Measurements from ENCODE around the gene NRXN2.

NRXN2 gene

DNA sequence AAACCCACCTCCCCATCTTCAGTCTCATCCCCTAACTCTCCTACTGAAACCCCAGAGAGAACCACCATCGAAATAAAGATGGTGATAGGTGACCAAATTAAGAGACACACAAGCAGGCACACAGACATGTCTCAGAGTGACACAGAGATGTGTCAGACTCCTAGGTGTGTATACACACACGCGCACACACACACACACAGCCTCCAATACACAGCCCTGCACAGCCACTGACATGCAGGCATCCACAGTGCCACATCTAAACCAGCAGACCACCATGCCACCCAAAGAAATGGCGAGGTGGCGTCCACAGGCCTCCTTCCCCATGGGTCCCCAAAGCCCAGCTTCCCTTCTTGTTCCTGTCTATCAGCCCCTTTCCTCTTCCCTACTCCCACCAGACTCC lies 27.4 kb downstream of the NRXN2 start:
- no peak for DNase-seq

DNA sequence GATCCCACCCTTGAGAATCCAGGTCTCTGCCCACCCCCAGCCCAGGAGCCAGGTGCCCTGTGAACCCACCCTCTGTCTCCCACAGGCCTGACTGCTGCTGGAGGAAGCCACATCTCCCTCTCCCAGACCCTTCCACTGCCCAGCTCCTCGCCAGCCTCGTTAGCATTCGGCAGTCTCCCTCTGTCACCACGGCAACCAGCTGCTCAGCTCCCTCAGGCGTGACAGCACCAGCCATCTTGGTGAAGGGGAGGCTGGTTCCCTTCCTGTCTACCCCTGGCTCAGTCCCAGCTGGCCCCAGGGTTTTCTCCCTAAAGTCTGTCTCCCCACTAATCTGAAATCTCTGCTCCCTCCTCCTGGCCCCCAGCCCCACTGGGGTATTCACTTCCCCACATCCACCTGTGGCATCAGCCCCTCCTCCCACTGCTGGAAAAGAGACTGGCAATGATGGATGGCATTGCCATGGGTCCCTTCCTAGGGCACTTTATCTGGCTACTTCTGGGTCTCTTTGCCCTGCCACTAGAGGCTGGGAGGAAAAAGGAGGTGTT lies 28.1 kb downstream of the NRXN2 start:
- DNase-seq, result no peak

DNA sequence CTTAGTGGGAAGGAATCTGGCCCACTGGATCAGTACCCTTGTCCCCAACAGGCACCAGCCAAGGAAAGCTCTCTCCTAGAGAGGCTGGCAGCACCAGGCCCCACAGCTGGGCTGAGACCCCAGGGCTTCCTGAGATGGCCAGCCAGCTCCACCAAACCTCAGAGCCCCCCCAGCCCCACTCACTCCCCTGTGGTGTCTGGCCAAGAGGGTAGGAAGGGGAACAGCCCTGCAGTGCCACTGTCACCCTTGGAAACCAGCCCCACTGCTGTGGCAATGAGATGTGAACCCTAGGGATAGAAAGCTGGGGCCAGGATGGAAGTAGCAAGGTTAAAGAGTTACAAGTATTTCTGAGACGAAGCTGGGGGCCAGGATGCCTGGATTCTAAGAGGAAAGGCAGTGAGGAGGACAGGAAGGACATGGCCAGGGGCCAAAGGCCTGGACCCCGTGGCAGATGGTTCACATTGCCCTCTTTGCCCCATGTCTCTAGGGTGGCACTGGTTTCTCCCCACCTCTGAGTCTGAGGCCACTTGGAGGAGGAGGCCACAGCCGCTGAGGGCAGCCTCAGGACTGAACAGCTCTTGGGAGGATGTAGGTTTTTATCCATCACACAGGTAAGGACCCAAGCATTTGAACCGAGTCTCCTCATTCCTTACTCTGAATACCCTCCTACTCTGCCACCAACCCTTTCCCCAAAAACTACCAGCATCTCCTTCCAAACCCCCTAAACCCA lies 28.8 kb downstream of the NRXN2 start:
- no peak for DNase-seq

DNA sequence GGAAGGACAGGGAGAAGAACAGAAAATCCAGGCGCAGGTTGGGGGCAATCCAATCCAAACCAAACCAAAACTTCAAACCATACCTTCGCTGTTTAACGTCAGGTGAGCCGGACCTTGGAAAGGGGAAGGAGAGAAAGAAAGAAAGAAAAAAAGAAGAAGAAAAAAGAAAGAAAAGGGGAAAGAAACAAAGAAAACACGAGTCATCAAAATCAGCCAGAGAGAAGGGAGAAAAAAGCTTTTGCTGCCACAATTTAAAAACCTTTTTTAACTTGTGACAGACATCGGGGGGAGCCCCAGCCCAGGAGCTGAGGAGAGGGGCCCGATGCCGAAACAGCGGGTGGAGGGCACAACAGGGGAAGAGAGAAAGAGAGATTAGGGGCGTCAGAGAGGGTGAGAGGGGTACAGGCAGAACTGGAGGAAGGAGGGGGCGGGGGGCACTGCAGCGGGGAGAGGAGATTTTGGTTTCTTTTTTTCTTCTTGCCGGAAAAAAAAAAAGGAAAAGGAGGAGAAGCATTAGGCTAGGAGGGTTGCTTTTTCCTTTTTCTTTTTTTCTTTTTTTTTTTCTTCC lies 30.1 kb downstream of the NRXN2 start:
- DNase-seq, result no peak

DNA sequence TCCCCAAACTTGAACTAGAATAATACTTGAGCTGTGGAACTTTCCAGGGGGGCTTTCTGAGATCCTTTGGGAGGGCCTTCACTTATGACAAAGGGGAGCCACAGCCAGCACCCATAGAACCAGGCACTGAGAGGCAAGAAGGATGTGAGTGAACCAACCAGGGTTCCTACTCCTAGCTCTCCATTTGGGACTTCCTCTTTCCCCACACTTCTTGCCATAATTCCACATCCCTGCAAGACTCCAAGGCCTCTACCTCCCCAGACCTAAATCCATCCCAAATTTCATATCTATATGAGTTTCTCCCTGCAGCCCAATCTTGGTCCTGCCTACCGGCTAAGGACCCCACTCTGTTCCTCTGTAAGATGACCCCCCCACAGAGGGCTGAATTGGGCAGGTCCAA lies 31.5 kb downstream of the NRXN2 start:
- DNase-seq, result no peak

DNA sequence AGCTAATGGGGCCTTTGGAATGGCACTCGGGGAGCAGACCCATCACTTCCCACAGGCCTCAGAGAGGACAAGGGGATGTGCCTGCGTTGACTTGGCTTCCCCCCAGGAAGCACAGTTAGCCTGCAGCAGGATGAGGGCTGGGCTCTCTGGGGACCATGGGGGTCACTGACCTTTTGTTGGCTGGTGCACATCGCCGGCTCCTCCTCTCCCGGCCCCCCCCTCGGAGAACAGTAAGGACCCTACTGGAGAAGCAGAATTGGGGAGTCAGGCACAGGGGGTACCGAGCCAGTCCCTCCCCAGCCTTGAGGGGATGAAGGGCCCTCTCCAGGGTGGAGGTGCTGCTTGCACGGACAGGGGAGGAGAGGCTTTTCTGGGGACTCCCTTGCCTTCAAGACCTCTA lies 32.8 kb downstream of the NRXN2 start:
- DNase-seq, result no peak

DNA sequence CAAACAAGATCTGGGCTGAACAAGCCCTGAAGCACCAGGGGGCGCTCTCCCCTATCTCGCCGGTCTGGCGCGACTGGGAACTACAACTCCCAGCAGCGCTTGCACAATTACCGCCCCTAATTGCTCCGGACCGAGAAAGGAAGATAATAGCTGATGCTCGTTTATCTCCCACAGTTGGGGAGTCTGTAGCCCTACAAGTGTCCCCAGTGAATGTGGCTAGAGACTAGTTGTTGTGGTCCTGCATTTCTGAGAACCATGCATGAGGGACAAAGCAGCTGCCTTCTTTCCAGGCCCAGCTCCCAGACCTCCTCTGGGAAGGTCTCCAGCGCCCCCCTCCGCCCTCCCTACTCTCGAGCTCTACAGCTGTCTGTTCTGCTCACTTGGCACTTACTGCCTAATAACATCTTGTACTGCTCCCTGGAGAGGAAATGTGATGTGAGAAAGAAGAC lies 34.4 kb downstream of the NRXN2 start:
- DNase-seq, result peak; percentile 94

DNA sequence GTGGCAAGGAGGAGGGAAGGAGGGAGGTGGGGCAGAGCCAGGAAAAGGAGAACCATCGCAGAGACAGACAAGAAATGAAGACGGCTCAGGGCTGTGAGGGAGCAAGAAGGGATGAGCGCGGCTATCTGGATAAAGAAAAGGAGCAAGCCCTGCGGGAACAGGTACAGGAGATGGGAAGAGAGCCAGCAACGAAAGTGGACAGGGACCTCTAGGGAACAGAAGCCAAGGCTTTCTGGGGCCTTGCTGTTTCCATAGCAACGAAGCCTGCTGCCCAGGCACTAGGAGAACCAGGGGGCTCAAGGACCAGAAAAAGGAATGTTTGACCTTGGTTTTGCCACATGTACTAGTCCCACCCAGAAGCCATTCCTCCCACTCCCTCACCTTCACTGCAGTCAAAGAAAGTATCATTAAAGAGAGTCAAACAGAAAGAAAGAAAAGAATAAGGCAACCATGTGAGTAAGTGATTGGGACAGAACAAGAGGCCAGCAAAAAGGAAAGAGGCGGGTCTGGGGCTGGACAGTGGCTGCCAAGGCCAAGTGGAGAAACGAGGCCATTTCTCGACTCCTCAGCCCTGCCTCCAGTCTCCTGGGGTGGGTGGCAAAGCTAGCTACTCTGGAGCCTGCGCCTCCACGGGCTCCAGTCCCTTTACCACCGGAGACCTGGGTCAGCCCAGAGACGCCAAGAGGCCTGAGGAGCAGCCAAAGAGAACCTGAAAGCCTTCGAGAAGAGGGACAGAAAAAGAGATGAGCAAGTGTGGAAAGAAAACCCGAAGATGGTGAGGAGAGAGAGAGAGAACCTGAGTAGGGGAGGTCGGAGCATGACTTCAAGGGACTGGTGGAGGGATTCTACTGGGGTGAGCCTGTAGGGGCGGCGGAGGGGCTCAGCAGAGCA lies 35.1 kb downstream of the NRXN2 start:
- no peak for DNase-seq

DNA sequence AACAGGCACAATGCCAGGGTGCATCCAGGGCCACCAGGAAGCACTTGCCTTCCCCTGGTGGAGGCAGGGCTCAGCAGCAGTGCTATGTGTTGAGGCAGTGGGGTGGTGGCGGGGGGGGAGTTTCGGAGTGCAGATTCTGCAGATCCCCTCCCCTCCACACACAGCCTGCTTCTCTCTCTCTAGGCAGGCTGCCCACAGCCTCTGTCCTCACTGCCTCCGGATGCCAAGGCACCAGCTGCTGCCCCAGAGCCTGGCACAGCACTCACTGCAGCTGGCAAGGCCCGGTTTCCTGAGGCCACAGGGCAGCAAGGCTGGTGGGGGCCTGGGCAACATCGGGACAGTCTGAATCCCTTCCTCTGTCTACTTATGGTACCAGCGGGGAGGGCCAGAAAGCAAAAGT lies 35.8 kb downstream of the NRXN2 start:
- DNase-seq, result no peak

DNA sequence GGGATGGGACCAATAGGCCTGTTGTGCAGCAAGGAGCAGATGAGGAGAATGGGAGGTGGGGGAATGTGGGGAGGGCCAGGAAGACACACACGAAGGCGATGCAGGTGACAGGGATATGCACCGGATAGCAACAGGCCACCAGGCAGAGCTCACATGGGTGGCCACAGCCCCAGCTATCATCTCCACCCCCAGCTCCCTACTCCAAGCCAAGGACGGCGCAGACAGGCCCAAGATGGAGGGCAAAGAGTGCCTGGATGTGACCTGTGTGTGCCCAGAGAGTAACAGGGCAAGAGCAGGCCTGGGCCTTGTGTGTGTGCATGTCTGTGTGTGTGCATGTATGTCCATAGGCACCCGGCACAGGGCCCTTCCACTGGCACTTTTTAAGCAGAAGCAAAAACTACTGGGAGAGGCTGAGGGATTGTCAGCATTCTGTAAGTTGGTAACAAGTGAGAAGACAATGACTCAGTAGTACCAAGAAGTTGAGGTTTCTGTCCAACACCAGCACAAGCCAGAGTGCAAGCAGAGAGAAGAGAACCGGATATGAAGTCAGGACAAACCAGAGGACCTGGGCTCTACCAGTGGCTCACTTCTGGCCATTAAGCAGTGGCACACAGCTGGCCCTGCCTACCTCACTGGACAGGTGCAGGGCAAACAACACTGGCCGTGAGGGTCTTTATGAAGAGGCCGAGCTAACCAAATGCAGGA lies 36.4 kb downstream of the NRXN2 start:
- no peak for DNase-seq

DNA sequence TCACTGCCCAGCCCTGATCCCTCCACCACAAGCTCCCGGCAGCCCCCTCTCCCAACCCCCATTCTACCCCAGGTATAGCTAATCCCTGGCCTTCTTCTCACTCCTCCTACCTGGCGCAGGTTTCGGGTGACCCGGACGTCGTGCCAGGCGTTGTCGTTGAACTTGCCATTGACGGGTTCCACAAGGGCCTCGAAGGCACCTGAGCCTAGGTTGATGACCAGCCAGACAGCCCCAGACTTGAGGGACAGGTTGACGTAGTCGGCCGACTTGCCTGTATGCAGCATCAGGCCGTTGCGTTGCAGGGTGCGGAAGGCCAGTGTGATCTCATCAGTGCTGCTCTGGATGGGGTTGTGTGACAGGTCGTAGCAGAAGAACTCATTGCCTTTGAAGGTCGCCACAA lies 37.5 kb downstream of the NRXN2 start:
- no peak for DNase-seq

DNA sequence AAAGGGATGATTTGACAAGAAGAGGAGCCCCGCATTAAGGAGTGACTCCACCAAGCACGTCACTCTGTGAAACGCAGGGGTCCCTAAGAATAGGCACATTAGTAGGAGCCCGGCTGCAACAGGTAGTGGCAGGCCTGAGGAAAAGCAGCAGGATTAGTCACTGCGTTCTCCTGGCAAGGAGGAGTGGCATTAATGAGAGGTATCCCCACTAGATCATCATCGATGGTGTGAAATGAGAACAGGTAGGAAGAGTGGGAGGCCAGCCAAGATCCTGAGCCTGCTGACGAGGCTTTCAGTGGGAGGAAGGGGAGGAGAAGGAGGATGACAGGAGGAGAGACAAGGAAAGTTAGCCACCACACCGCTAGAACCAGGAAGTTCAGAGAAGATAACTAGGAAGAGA lies 38.6 kb downstream of the NRXN2 start:
- no peak for DNase-seq

DNA sequence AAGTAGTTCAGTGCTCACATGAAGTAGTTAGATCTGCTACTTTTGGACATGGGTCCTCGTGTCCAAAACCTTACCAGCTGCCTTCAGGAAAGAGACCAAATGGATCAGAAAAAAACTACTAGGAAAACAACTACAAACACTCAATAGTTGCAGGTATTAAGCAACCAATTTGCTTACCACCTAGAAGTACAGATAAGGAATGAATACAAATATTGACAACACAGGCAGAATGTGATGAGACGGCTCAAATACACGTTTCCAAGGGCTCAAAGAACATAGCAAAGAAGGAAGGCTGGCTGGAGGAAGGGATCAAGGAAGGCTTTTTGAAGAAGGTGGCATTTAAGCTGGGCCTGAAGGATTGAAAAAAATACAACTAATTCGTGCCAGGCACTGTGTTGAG lies 41.8 kb downstream of the NRXN2 start:
- no peak for DNase-seq

DNA sequence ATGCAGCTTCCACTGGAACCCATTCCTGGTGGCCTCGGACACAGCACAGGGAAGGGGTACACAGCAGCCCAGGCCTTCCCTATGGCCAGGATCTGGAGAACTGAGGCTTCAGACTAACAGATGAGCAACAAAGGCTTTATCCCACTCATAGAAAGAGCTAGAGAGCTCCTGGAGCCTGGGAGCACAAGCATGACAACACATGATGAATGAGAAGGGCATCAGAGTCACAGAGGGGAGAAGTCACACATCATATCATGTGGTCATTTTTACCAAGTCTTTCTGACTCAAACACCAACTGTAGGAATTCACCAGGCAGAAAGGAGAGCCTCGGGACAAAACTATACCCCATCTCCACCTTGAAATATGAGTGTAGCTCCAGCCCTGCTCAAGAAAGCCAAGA lies 43.2 kb downstream of the NRXN2 start:
- DNase-seq, result no peak

DNA sequence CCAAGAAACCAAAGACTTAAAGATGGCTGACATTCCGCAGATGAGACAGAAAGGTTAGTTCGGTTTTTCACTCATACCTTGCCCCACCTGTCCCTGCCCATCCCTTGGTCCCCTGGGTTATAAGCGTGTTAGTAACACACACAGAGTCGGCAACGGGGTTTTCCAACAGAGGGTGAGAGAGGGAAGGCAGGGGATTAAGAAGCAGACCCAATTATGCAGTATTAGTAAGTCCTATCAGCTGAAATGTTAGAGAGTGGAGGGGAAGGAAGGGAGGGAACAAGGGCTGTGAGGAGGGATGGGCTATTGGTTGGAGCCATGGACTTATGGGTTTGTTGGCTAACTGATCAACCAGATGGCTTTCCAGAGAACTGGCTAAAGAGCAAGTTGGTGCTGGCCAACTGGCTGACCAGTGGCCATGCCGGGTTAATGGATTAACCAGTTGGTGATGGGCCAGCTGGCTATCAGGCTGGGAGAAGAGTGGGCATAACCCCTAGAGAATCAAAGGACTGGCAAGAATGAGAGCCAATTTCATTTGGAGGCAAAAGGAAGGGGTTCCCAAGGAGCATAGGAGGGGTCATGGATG lies 45.5 kb downstream of the NRXN2 start:
- DNase-seq, result no peak

DNA sequence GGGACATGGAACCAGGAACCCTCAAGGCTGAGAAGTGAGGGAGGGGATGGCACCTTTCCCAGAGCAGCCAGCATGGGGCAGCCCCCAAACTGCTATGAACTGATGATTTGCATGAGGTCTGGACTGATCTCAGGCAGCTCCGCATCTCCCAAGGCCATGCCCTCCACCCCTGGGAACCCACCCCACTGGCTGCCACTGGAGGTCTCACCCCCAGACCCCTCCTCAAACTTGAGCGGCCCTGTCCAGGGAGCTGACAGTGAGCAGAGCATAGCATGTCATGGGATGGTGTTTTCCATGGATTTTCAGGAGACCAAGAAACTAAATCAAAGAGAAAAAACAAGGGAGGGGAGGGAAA lies 46.8 kb downstream of the NRXN2 start:
- DNase-seq, result no peak

DNA sequence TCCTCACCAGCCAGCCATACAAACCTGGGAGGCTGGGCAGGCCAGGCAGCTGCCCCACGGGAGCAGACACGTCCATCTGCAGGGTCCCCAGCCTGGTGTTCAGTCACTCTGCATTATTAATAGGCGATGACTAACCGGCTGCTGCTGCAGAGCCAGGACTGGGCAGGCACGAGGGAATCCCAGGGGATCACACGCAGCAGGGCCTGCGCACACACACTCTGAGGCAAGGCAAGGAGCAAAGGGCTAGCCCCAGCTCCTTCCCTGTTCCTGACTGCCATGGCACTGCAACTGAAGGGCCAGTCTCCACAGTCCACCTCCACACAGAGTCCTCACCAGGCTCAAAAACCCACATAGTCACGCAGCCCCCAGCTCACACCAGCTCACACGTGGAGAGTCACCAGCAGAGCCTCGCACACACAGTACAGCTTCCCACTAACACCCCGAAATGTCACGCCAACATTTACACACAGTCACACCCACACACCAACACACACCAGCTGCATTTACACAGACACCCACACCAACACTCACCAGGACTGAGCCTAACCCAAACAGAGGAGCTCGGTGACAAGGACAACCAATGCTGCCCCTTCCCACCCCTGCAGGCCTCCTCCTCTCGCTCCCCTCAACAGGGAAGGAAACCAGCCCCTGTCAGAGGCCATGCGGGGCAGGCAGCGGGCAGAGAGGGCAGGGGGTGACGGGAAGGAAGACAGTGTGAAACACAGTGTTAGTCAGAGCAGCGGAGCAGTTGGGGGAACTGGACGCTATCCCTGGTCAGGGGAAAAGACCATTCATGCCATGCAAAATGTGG lies 47.3 kb downstream of the NRXN2 start:
- no peak for DNase-seq

DNA sequence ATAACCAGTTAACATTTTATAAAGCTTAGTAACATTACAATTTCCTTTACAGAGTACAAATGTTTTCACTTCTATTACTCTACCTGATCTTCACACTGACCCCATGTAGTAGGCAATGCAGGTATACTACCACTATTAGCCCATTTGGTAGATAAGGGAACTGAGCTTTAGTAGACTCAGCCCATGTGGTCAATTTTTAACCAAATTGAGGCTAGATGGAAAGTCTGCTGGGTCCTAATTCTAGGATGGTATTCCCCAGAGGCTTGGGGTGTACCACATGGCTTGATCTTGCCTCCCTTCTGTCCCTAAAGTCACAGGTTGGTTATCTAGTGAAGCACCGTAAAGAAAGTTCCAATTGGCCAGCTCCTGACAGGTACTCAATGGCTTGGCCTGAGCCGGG lies 48.2 kb downstream of the NRXN2 start:
- DNase-seq, result no peak

DNA sequence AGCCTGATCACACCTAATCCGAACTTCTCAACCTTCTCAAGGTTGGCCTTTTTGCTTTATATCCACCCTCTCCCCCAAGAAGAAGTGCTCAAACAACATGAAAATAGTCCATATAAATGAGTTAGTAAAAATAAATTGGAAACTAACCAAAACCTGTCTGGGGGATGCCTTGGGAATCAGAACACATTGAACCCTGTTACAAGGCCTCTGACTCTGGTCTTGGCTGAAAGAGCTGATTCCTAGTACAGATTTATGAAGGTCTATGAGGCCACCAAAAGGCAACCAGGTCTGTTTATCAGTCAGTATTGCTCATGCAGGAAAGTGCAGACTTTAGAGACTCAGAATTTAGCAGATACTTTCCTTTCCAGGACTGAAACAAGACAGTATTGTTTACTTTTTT lies 49.7 kb downstream of the NRXN2 start:
- no peak for DNase-seq

DNA sequence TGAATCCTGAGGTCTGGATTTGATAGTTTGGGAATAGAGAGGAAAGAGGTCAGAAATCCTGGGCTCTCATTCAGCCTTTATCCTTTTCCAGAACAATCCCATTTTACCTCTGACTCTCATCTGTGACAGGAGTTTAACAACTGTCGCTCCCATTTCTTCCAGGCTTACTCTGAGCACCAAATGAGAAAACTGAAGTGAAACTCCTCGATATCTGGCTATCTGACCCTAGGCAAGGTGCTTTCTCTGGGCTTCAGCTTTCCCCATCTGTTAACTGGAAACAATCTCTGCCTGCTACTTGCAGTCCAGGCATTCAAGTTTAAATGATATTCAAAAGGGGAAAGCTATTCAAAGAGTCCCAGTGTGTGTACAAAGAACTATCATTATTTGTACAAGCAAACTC lies 50.1 kb downstream of the NRXN2 start:
- no peak for DNase-seq

DNA sequence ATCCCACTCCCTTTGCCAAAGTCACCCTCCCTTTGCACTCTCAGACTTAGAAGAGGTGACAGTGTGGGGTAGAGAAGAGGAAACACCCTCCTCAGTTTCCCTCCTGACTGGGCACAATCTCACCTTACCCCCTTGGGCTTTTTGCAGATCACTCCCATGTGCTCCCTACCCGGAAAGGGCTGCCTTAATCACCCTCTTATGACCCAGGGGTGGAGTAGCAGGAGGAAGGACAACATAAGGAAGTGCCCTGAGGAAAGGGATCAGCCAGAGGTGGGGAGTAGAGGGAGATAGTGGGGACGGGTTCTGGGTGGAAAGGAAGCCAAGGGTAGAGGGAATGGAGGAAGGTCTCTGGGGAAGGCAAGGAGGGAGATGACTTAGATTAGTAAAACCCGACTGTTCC lies 52.0 kb downstream of the NRXN2 start:
- DNase-seq, result no peak

DNA sequence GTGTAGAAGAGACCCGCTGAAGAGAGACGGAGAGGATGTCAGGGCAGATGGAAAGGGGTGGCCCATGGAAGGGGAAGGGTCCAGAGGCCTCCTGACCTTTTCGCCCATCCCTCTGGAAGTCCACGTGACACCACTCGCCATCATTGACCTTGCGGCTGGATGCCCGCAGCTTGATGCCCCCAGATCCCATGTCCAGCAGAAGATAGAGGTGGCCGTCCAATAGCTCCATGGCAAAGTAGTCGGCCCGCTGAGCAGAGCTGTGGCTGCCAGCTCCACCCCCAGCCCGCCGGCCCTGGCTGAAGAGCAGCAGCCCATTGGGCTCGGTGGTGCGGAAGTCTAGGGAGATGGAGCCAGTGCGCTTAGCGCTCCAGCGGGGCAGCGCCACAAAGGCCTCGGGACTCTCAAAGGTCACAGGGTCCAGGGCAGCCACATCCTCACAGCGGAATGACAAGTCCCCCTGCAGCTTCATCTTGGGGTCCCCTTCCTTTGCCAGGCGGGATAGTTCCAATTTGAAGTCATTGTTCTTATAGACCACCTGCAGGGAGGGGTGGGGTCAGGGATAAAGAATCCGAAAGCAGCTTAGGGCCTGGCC lies 55.7 kb downstream of the NRXN2 start:
- no peak for DNase-seq

Data from activated CD4-positive, alpha-beta T cell treated with anti-CD3 and anti-CD28 coated beads for 48 hours (primary cell).